Tibial artery (tissue), 4 donors: ENCODE results near the gene MRPL36.
"Not testable (repeated sequence)": the region's sequence is repeated elsewhere in the genome, so short reads cannot be mapped to it uniquely, and the experiment has no call there.

Experiments
- DNase-seq, 2 donors: peaks; one replicate each; pipeline ENCODE4 v3.0.0-alpha.2; 2019
- H3K27ac ChIP-seq, 2 donors: fragments of 200-600 bp; sonication (generic) in 1 of 2; 1 replicate in 1 of 2; 2 replicates in 1 of 2; pipeline ENCODE4 v1.5.1; 2018 to 2019; ENCODE audit warnings: mild to moderate bottlenecking in 1 of 2
- H3K27me3 ChIP-seq, 2 donors: fragments of 200-600 bp; sonication (generic) in 1 of 2; one replicate each; pipeline versions ENCODE4 v1.5.1 to v1.6.0; 2016 to 2019
- H3K36me3 ChIP-seq, 3 donors: fragments of 200-600 bp; sonication (generic) in 2 of 3; one replicate each; pipeline ENCODE4 v1.5.1; 2016 to 2019; ENCODE audit warnings: mild to moderate bottlenecking in 2 of 3
- H3K4me1 ChIP-seq, 4 donors: fragments of 200-600 bp; sonication (generic) in 2 of 4; 1 replicate in 3 of 4; 2 replicates in 1 of 4; pipeline ENCODE4 v1.5.1; 2016 to 2019
- H3K4me3 ChIP-seq, 2 donors: fragments of 200-600 bp; sonication (generic) in 1 of 2; 1 replicate in 1 of 2; 2 replicates in 1 of 2; pipeline ENCODE4 v1.5.1; 2018 to 2019; ENCODE audit warnings: mild to moderate bottlenecking in 2 of 2
- H3K9me3 ChIP-seq, 3 donors: fragments of 200-600 bp; sonication (generic) in 1 of 3; one replicate each; pipeline ENCODE4 v1.5.1; 2016 to 2019
- intact Hi-C: fragments of 100-400 bp; cut with DNase I; formaldehyde crosslinking; loops from one replicate; pipeline ENCODE4 v1.15.0; 2023; ENCODE audit warnings: low total_unique reads
- TF ChIP-seq, protein P1 (sequence below), 2 experiments: fragments of 200-600 bp in 1 of 2; fragments of 450-650 bp in 1 of 2; IDR thresholded peaks; one replicate each; pipeline ENCODE4 v1.5.1; 2017 to 2019; ENCODE audit warnings: antibody characterized with exemption in 2 of 2, mild to moderate bottlenecking in 1 of 2, moderate library complexity in 1 of 2

Gene MRPL36

GRCh38 chr5:1844708-1845436 lies 45.2 kb upstream of the MRPL36 start:
- peaks cover 0 to 51% of the 10 kb centered on the region in 2 donors for H3K27me3 ChIP-seq
- DNase-seq, result no peak

DNA sequence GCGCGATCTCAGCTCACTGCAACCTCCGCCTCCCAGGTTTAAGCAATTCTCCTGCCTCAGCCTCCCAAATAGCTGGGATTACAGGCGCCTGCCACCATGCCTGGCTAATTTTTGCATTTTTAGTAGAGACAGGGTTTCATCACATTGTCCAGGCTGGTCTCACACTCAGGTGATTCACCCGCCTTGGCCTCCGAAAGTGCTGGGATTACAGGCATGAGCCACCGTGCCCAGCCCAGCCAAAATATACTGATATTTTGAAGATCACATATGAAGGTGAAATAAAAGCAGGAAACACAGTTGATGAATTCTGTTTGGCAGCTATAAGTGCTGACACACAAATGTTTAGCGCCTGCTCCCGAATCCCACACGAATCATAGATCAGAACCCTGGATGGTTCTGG lies 44.1 kb upstream of the MRPL36 start:
- DNase-seq, H3K4me1 ChIP-seq, H3K4me3 ChIP-seq, intact Hi-C loops, H3K27ac ChIP-seq, H3K9me3 ChIP-seq, H3K36me3 ChIP-seq: not testable (repeated sequence)
- peaks cover 0 to 42% of the 10 kb centered on the region in 2 donors for H3K27me3 ChIP-seq

More at GRCh38 chr5:1844708-1845436, 45.2 kb upstream of the MRPL36 start:
- Histone ChIP-seq H3K36me3 (no peaks in the 10 kb centered on the region), H3K9me3 (no peaks in the 10 kb centered on the region), H3K4me3 (no peak overlapping the region), H3K4me1 (no peaks in the 10 kb centered on the region), H3K27ac (no peak overlapping the region)
- TF ChIP-seq, protein P1, sequence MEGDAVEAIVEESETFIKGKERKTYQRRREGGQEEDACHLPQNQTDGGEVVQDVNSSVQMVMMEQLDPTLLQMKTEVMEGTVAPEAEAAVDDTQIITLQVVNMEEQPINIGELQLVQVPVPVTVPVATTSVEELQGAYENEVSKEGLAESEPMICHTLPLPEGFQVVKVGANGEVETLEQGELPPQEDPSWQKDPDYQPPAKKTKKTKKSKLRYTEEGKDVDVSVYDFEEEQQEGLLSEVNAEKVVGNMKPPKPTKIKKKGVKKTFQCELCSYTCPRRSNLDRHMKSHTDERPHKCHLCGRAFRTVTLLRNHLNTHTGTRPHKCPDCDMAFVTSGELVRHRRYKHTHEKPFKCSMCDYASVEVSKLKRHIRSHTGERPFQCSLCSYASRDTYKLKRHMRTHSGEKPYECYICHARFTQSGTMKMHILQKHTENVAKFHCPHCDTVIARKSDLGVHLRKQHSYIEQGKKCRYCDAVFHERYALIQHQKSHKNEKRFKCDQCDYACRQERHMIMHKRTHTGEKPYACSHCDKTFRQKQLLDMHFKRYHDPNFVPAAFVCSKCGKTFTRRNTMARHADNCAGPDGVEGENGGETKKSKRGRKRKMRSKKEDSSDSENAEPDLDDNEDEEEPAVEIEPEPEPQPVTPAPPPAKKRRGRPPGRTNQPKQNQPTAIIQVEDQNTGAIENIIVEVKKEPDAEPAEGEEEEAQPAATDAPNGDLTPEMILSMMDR (IDR thresholded peaks at IDR 0.05), result no peak
- intact Hi-C loops, result no loop called here

GRCh38 chr5:1842004-1842819 lies 42.6 kb upstream of the MRPL36 start:
- no peak for DNase-seq
- H3K36me3 ChIP-seq, result no peaks in the 10 kb centered on the region
- H3K27ac ChIP-seq, result no peak overlapping the region
- H3K4me1 ChIP-seq, result no peaks in the 10 kb centered on the region
- peaks cover 0 to 38% of the 10 kb centered on the region in 2 donors for H3K27me3 ChIP-seq
- no peak overlapping the region for H3K4me3 ChIP-seq
- intact Hi-C loops, result no loop called here
- TF ChIP-seq, protein P1 (IDR thresholded peaks at IDR 0.05), result no peak
- no peaks in the 10 kb centered on the region for H3K9me3 ChIP-seq

GRCh38 chr5:1840741-1841521 lies 41.3 kb upstream of the MRPL36 start:
- H3K9me3 ChIP-seq, result no peaks in the 10 kb centered on the region
- H3K4me3 ChIP-seq, result no peak overlapping the region
- no peaks in the 10 kb centered on the region for H3K4me1 ChIP-seq
- intact Hi-C loops, result no loop called here
- no peak overlapping the region for H3K27ac ChIP-seq
- TF ChIP-seq, protein P1 (IDR thresholded peaks at IDR 0.05), result no peak
- peaks cover 0 to 41% of the 10 kb centered on the region in 2 donors for H3K27me3 ChIP-seq
- DNase-seq, result no peak
- H3K36me3 ChIP-seq, result no peaks in the 10 kb centered on the region

- DNase-seq, result no peak
- Histone ChIP-seq H3K9me3 (no peaks in the 10 kb centered on the region), H3K27me3 (peaks cover 0 to 41% of the 10 kb centered on the region in 2 donors), H3K27ac (no peak overlapping the region), H3K36me3 (no peaks in the 10 kb centered on the region), H3K4me1 (no peaks in the 10 kb centered on the region), H3K4me3 (no peak overlapping the region)
- intact Hi-C loops, result no loop called here
- TF ChIP-seq, protein P1 (IDR thresholded peaks at IDR 0.05), result no peak
Observed at GRCh38 chr5:1840071-1840547, 40.5 kb upstream of the MRPL36 start.
